DMS79 treated with DMSO at 0.1 percent for 48 hours (cell line): ENCODE data around the gene RERG.

ENCODE experiments used
- DNase-seq: peaks from one replicate; lab custom pipeline; 2025; lab: John Stamatoyannopoulos, UW

Gene RERG

GRCh38 chr12:15218794-15219193 is 2.4 kb downstream of the RERG start:
- no peak for DNase-seq

DNA sequence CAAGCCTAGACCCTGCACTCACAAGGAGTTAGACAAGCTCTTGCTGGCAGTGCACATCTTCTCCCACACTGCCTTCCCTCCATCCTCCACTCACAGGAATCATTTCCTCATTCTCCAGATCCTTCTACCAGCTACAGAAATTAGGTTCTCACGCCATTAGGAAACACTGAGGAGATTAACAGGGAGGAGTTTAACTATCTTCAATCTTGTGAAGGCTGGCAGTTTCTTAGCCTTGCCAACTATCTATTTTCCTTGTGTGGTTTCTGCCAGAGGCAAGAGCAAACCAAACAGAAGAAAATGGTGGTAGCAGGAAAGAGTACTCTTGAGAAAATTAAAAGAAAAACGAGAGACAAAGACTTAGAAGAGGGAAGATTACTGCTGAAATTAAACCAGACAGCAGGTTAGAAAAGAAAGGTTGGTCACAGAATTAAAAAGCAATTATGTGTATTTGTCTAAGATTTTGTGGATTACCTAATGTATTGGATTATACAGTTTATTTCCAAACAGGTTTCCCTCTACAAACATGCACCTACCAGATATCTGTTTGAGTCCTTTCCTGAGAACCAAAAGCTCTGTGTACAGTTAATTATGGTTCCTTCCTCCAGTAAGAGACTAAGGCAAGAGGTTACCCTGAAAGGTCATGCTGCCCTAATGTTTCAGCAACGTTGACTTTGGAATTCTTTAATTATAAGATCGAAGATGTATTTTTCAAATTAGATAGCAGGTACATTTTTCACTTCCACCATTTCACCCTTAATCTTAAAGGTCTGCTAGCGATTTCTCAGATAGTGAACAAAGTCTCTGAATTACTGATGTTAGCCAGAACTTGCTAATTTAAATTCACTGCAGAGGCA is 5.0 kb downstream of the RERG start:
- DNase-seq, result peak; percentile 15

- peak; percentile 19 for DNase-seq
These were observed 6.2 kb downstream of the RERG start for GRCh38 chr12:15214851-15215601.

DNA sequence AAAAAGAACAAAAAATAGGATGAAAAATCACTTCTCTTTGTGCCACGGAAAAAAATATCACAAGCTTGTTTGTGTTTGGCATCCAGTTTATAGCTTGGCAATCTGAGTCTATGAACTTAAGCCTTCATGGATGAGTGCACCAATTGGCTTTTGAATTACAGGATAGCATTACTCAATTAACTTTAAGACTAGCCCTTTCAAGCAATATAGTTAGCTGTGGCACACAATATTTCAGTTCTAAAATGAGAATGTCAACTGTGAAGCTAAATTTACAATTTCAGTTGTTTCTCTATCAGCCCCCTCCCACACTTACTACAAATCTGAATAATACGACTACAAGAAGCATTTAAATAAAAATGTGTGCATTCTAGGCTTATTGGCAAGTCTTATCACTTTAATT is 8.3 kb downstream of the RERG start:
- peak; percentile 75 for DNase-seq

DNA sequence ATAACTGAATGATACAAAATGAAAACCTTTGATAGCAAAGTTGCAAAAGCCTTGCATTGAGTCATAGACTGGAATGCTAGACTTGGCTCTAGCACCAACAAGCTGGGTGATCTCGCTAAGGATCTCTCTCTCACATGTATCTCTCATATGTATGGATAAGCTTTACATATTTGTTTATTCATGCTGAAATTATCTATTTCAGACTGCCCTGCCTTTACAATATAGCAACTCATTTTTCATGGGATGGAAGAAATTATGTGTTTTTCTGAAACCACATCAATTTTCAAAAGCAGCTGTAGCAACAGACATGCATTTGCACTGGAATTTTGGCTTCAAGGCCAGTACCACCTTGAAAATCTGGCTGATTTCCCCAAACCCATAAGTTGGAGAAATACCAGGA is 11.4 kb downstream of the RERG start:
- no peak for DNase-seq

- DNase-seq, result no peak
These were observed 12.2 kb downstream of the RERG start for GRCh38 chr12:15208871-15209656.

GRCh38 chr12:15208140-15208539 is 13.1 kb downstream of the RERG start:
- no peak for DNase-seq

GRCh38 chr12:15206831-15207389 is 14.3 kb downstream of the RERG start:
- DNase-seq, result peak; percentile 17

- DNase-seq, result no peak
These were observed 14.9 kb downstream of the RERG start for GRCh38 chr12:15206338-15206737.

GRCh38 chr12:15205341-15206010 is 15.7 kb downstream of the RERG start:
- DNase-seq, result no peak

- no peak for DNase-seq
These were observed 19.8 kb downstream of the RERG start for GRCh38 chr12:15201456-15201855.

GRCh38 chr12:15201056-15201455 is 20.2 kb downstream of the RERG start:
- no peak for DNase-seq

- DNase-seq, result no peak
These were observed 20.6 kb downstream of the RERG start for GRCh38 chr12:15200641-15201040.

- DNase-seq, result no peak
These were observed 21.3 kb downstream of the RERG start for GRCh38 chr12:15199930-15200329.

DNA sequence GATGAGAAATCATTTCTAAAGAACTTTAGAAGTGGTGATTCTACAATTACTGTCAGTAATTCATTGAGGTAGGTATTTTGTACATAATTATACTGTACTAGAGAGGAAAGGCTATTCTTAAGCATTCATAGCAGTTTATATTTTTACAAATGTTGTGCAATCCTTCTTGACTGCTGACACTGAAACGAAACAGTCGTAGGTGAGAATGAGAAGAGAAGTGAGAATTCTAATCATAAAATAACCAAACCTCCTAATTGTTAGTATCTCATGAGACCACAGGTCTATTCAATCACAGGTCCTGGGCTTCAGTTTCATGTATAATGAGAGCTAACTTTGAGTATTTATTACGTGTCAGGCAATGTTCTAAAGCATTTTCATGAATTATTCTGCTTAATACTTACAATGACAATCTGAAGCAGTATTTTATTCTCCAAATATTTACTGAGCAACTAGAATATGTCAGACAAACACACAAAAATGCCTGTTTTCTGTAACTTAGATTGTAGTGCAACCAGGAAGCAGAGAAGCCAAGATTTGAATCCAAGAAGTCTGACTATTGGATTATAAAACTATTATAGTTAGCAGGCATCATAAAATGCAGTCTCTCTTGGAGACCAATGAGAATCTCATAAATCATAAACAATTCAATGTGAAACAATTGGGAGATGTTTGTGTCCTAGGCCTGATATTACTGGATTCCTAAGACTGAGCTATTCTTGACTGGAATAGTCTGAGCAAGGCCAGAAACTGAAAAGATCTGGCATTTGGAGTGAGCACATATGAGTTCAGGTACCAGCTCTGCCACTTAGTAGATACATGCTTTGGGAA is 24.3 kb downstream of the RERG start:
- DNase-seq, result no peak

- no peak for DNase-seq
These were observed 25.0 kb downstream of the RERG start for GRCh38 chr12:15196221-15196620.

DNA sequence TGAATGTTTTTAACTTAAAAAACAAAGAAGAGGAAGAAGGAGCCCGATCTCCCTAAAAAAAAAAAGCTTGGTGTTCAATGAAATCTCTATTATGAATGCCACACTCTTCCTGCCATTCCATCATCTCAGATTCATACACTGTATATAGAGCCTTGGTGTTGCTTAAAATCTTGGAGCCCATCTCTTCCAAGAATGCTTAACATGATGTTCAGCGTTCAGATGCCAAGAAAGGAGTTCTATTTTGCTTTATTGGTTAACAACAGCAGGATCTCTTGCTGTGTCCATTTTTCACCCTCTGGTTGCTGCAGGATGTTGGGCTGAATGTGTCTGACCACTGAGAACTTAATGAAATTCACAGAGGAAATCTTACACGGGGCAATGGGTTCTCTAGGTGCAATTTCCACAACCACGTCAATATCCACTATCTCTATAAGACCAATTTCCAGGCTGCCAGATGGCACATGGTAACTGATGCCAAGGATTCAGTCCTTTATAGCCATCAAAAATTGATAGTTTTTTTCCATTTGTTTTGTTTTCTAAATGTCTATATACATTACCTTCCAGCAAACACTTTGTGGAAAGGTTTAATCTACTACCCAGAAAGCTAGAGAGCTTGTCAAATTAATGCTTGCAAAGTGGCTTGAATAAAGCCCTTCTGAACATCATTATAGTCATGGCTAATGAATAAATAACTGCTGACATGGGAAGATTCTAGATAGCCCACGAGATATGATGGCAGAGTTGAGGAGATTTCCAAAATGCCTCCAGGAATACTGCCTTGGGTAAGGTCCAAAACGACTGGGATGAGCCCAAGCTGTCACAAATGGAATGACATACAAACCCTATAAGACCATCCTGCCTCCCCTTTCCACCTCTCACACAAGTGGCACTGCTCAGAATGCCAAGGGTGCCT is 26.5 kb downstream of the RERG start:
- no peak for DNase-seq

DNA sequence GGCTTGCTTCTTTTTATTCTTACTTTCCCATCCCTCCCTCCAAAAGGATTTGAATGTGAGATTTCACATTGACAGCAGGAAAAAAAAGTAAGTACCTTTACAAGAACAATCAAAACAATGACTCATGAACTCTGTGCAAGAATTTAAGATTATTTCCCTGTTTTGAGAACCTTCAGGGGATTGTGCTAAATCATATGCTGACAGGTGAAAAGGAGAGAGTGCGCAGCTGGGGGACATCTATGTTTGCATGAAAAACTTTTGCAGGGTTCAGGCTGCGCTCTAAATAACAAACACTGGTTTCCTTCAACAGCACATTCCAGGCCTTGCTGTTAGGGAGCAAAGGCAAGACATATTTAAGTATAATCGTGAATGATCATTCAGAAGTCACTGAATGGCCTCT is 27.3 kb downstream of the RERG start:
- DNase-seq, result no peak

DNA sequence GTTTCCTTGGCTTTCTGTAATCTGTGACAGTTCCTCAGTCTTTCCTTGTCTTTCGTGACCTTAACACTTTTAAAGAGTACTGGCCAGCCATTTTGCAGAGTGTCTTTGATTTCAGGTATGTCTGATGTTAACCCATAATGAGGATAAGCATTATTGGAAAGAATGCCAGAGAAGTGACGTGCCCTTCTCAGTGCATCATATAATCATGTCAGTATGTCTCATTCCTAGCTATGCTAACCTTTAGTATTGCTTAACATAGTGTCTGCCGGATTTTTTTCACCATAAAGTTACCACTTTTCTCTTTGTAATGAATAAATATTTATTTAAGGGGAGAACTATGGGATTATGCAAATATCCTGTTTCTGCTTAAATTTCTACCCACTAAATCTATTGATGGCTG is 28.5 kb downstream of the RERG start:
- no peak for DNase-seq

DNA sequence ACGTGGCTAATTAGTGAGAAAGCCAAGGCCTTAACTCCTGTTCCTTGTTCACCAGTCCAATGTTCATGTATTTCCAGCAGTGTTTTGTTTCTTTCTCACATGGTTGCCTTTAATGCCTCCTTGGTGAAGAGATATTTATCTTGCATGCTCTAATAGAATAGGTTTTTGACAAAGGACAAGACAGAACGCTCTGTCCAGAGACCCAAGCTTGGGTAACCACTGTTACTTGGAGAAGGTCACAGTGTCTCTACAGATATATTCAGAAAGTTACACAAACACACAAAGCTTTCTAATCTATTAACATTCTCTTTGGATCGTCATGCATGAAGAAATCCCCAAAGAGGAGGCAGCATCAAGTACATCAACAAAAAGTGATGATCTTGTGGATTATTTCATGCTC is 33.1 kb downstream of the RERG start:
- DNase-seq, result no peak
